A549 (cell line): Measurements from ENCODE around the gene KDM6A. TPM values are rescaled to one million over a fixed set of nuclear protein-coding genes. Genes with fewer than 3 reads are reported as not detected.

Experiments
- ATAC-seq, 2 experiments: fragments of 200-7000 bp in 1 of 2; fragments of >200 bp in 1 of 2; cut with Nextera tagmentation in 1 of 2; cut with Tn5 transposase in 1 of 2; 3 replicates each; pipeline versions ENCODE4 v1.8.0 to v1.9.1; 2018 to 2020; ENCODE audit warnings: mild to moderate bottlenecking in 1 of 2, moderate library complexity in 1 of 2
- CTCF ChIA-PET: fragments of 300-600 bp; sonication (Branson Sonifier 250); formaldehyde crosslinking; extraction: SDS; loops from one replicate; lab custom pipeline; 2021; ENCODE audit warnings: antibody characterized with exemption, inconsistent platforms; lab: Yijun Ruan, JAX
- POLR2A ChIA-PET: fragments of 350-600 bp; formaldehyde crosslinking; extraction: SDS; loops from one replicate; lab custom pipeline; 2021; ENCODE audit warnings: antibody characterized with exemption, inconsistent platforms; lab: Yijun Ruan, JAX
- DNase-seq, 2 experiments: peaks; one replicate each; pipeline versions ENCODE4 v3.0.0 to v3.0.0-alpha.2; 2011 to 2016; ENCODE audit warnings: low read depth in 1 of 2, low spot score in 1 of 2
- FAIRE-seq: peaks from 2 replicates; lab custom pipeline; 2011; peaks lifted over from hg19 to GRCh38; lab: Jason Lieb, UNC
- H3K27ac ChIP-seq, 2 experiments: fragments of >200 bp; sonication (Bioruptor Twin); formaldehyde crosslinking; 3 replicates each; pipeline ENCODE4 v1.5.1; 2016 to 2017
- H3K4me1 ChIP-seq: fragments of >200 bp; sonication (Bioruptor Twin); formaldehyde crosslinking; 3 replicates; pipeline ENCODE4 v1.6.1; 2016
- H3K4me2 ChIP-seq: fragments of >200 bp; sonication (Bioruptor Twin); formaldehyde crosslinking; 3 replicates; pipeline ENCODE4 v1.6.1; 2016
- H3K4me3 ChIP-seq: fragments of >200 bp; sonication (Bioruptor Twin); formaldehyde crosslinking; 3 replicates; pipeline ENCODE4 v1.5.1; 2016
- H3K9me3 ChIP-seq: fragments of >200 bp; sonication (Bioruptor Twin); formaldehyde crosslinking; 3 replicates; pipeline ENCODE4 v1.6.1; 2016
- ATOH8 ChIP-seq: fragments of 250-450 bp; sonication (Bioruptor Pico); IDR thresholded peaks from 2 replicates; pipeline ENCODE4 v1.5.0; 2020; ENCODE audit warnings: low read depth, mild to moderate bottlenecking, moderate library complexity
- CBX2 ChIP-seq: fragments of 200-600 bp; sonication (generic); IDR thresholded peaks from 2 replicates; pipeline ENCODE4 v1.6.1; 2016; ENCODE audit warnings: low read depth, mild to moderate bottlenecking, borderline replicate concordance
- CBX8 ChIP-seq: fragments of 200-600 bp; sonication (generic); IDR thresholded peaks from 2 replicates; pipeline ENCODE4 v1.6.1; 2016
- E2F6 ChIP-seq: IDR thresholded peaks from 2 replicates; pipeline ENCODE4 v1.6.1; 2012; ENCODE audit warnings: low read depth, borderline replicate concordance
- EHF ChIP-seq: fragments of 250-450 bp; sonication (Bioruptor Pico); IDR thresholded peaks from 2 replicates; pipeline ENCODE4 v1.5.0; 2020; ENCODE audit warnings: mild to moderate bottlenecking
- EHMT2 ChIP-seq: fragments of 200-600 bp; sonication (generic); IDR thresholded peaks from 2 replicates; pipeline ENCODE4 v1.6.1; 2016; ENCODE audit warnings: antibody characterized with exemption, low read depth, mild to moderate bottlenecking, moderate library complexity
- ELK1 ChIP-seq: fragments of 150-350 bp; IDR thresholded peaks from 2 replicates; pipeline ENCODE4 v1.6.1; 2014; ENCODE audit warnings: low read depth, mild to moderate bottlenecking, low read length
- ESRRA ChIP-seq: fragments of 150-350 bp; IDR thresholded peaks from 2 replicates; pipeline ENCODE4 v1.6.1; 2014; ENCODE audit warnings: mild to moderate bottlenecking, low read length, borderline replicate concordance
- FOSL2 ChIP-seq, 2 experiments: fragments of 450-650 bp in 1 of 2; fragments of >200 bp in 1 of 2; sonication (Bioruptor Twin) in 1 of 2; formaldehyde crosslinking; IDR thresholded peaks; 2 replicates each; pipeline versions ENCODE4 v1.5.0 to v1.6.1; 2016 to 2020; ENCODE audit warnings: mild to moderate bottlenecking in 1 of 2, moderate library complexity in 1 of 2
- HDAC2 ChIP-seq: fragments of 200-600 bp; sonication (generic); IDR thresholded peaks from 2 replicates; pipeline ENCODE4 v1.6.1; 2016
- HEYL ChIP-seq: fragments of 250-450 bp; sonication (Bioruptor Pico); IDR thresholded peaks from 2 replicates; pipeline ENCODE4 v1.8.0; 2021; ENCODE audit warnings: mild to moderate bottlenecking, moderate library complexity
- MAZ ChIP-seq: fragments of 150-350 bp; IDR thresholded peaks from 2 replicates; pipeline ENCODE4 v1.6.1; 2014; ENCODE audit warnings: antibody characterized with exemption, low read depth, low read length, borderline replicate concordance
- MYC ChIP-seq: IDR thresholded peaks from 2 replicates; pipeline ENCODE4 v1.6.1; 2012; ENCODE audit warnings: mild to moderate bottlenecking, inconsistent platforms, low read length, improper control_type of control experiment, borderline replicate concordance
- PBX3 ChIP-seq: IDR thresholded peaks from 2 replicates; pipeline ENCODE4 v1.6.1; 2012
- POLR2AphosphoS2 ChIP-seq: conservative IDR thresholded peaks from 2 replicates; pipeline ENCODE4 v1.6.1; 2012; ENCODE audit warnings: low read length, improper control_type of control experiment, inconsistent platforms
- RAD21 ChIP-seq, 2 experiments: fragments of >200 bp in 1 of 2; sonication (Bioruptor Twin) in 1 of 2; formaldehyde crosslinking in 1 of 2; IDR thresholded peaks in 1 of 2; conservative IDR thresholded peaks in 1 of 2; 2 replicates in 1 of 2; 3 replicates in 1 of 2; pipeline ENCODE4 v1.6.1; 2012 to 2018; ENCODE audit warnings: inconsistent platforms in 1 of 2
- RCOR1 ChIP-seq: fragments of 150-350 bp; IDR thresholded peaks from 2 replicates; pipeline ENCODE4 v1.6.1; 2014; ENCODE audit warnings: antibody characterized with exemption, low read length, low read depth
- SREBF2 ChIP-seq: fragments of 450-650 bp; IDR thresholded peaks from 2 replicates; pipeline ENCODE4 v1.6.1; 2014; ENCODE audit warnings: mild to moderate bottlenecking, moderate library complexity
- ZC3H11A ChIP-seq: fragments of 450-650 bp; IDR thresholded peaks from 2 replicates; pipeline ENCODE4 v1.6.1; 2014; ENCODE audit warnings: antibody characterized with exemption, mild to moderate bottlenecking
- WGBS: methylation state at CpG from one replicate; pipeline ENCODE4 v1.1.6; 2017; ENCODE audit errors: missing lambda C conversion rate; 5-methylcytosine and 5-hydroxymethylcytosine counted together
- polyA plus RNA-seq, 4 experiments: library from polyadenylated mRNA; depleted of rRNA in 3 of 4; stranded (reverse); fragments of >200 nt; fragmentation: RNase III in 1 of 4; extraction: RNeasy Plus Mini Kit Qiagen cat#74134 plus additional on column Dnase treatment in 1 of 4; gene quantifications; 2 replicates in 3 of 4; 3 replicates in 1 of 4; pipeline ENCODE4 v1.2.3, GENCODE V29; 2011 to 2017
- TF ChIP-seq, protein P1 (sequence below): fragments of 250-450 bp; sonication (Bioruptor Pico); IDR thresholded peaks from 2 replicates; pipeline ENCODE4 v1.5.0; 2021; ENCODE audit warnings: mild to moderate bottlenecking, moderate library complexity, borderline replicate concordance
- TF ChIP-seq, protein P2 (sequence below): fragments of >200 bp; sonication (Bioruptor Twin); formaldehyde crosslinking; IDR thresholded peaks from 3 replicates; pipeline ENCODE4 v1.6.1; 2016

KDM6A gene
- polyA plus RNA-seq, 2 of the 4 experiments (the other 2 are of a cell fraction), result 9.3 to 18.4 TPM

GRCh38 chrX:44935172-44935571, 62.2 kb downstream of the KDM6A start:
- H3K4me2 ChIP-seq, result no peak overlapping the region
- CTCF ChIA-PET, result no interaction called here
- 91% methylated on average over 4 of the region's 4 CpGs for WGBS

DNA sequence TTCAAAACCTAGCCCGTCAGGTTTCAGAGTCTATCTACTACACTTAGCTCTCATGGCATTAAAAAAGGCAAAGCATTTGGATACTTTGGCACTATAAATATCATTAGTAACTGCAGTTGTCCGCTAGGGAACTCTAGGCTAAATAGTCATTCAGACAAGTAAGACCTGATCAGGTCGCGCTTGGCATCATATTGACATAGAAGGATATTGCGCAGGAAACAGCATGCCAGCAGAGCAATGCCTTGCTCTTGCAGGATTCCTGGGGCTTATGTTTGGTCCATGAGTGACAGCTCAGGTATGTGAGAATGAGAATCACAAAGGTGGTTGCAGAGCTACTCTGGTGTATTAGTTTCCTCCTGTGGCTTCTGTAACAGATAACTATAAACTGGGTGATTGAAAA, 62.7 kb downstream of the KDM6A start:
- TF ChIP-seq ELK1, result no peak
- no peak for TF ChIP-seq POLR2AphosphoS2
- no peak for TF ChIP-seq E2F6
- no peak for TF ChIP-seq PBX3
- TF ChIP-seq HDAC2, result no peak
- TF ChIP-seq MAZ, result no peak
- no peak for TF ChIP-seq RAD21 (conservative IDR thresholded peaks at IDR 0.05 in 1 of 2, IDR thresholded peaks at IDR 0.05 in 1 of 2)
- no peak for TF ChIP-seq HEYL (CRISPR knock-in tag)
- no peak for TF ChIP-seq FOSL2 (IDR thresholded peaks at IDR 0.05)
- TF ChIP-seq FOSL2 (CRISPR knock-in tag; IDR thresholded peaks at IDR 0.05), result no peak
- TF ChIP-seq CBX8, result no peak
- no peak for TF ChIP-seq MYC
- TF ChIP-seq SREBF2, result no peak
- TF ChIP-seq, protein P1, sequence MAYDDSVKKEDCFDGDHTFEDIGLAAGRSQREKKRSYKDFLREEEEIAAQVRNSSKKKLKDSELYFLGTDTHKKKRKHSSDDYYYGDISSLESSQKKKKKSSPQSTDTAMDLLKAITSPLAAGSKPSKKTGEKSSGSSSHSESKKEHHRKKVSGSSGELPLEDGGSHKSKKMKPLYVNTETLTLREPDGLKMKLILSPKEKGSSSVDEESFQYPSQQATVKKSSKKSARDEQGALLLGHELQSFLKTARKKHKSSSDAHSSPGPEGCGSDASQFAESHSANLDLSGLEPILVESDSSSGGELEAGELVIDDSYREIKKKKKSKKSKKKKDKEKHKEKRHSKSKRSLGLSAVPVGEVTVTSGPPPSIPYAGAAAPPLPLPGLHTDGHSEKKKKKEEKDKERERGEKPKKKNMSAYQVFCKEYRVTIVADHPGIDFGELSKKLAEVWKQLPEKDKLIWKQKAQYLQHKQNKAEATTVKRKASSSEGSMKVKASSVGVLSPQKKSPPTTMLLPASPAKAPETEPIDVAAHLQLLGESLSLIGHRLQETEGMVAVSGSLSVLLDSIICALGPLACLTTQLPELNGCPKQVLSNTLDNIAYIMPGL (CRISPR knock-in tag), result no peak
- no peak for TF ChIP-seq RCOR1
- TF ChIP-seq CBX2, result no peak
- no peak for TF ChIP-seq EHF (CRISPR knock-in tag)
- no peak for TF ChIP-seq EHMT2
- no peak for TF ChIP-seq ESRRA
- no peak for TF ChIP-seq ATOH8 (CRISPR knock-in tag)
- TF ChIP-seq ZC3H11A, result no peak
- Histone ChIP-seq H3K4me2 (no peak overlapping the region), H3K27ac (no peak overlapping the region), H3K4me1 (peaks cover 14% of the 10 kb centered on the region; the same call in 1 of the 3 replicates), H3K4me3 (no peak overlapping the region), H3K9me3 (no peaks in the 10 kb centered on the region)
- 89% methylated on average over 5 of the region's 5 CpGs for WGBS
- ChIA-PET POLR2A (no interaction called here), CTCF (no interaction called here)
- ATAC-seq (no peak), FAIRE-seq (no peak), DNase-seq (no peak)

More at GRCh38 chrX:44935172-44935571, 62.2 kb downstream of the KDM6A start:
- H3K27ac ChIP-seq, result no peak overlapping the region
- H3K4me3 ChIP-seq, result no peak overlapping the region
- H3K4me1 ChIP-seq, result peaks cover 14% of the 10 kb centered on the region; the same call in 1 of the 3 replicates
- TF ChIP-seq, protein P2, sequence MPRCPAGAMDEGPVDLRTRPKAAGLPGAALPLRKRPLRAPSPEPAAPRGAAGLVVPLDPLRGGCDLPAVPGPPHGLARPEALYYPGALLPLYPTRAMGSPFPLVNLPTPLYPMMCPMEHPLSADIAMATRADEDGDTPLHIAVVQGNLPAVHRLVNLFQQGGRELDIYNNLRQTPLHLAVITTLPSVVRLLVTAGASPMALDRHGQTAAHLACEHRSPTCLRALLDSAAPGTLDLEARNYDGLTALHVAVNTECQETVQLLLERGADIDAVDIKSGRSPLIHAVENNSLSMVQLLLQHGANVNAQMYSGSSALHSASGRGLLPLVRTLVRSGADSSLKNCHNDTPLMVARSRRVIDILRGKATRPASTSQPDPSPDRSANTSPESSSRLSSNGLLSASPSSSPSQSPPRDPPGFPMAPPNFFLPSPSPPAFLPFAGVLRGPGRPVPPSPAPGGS, result no peak
- FAIRE-seq (no peak), ATAC-seq (no peak), DNase-seq (no peak)
- POLR2A ChIA-PET, result no interaction called here
- H3K9me3 ChIP-seq, result no peaks in the 10 kb centered on the region
